Hepatocyte (in vitro differentiated cells): ENCODE measurements around the gene ITPKC. TPM values are rescaled to one million over a fixed set of nuclear protein-coding genes. Genes with fewer than 3 reads are reported as not detected.

Source experiments
- DNase-seq: peaks from one replicate; pipeline ENCODE4 v3.0.0-alpha.2; 2016; ENCODE audit warnings: low spot score
- H2AFZ ChIP-seq: fragments of 200-600 bp; sonication (generic); 2 replicates; pipeline ENCODE4 v1.6.0; 2016; ENCODE audit warnings: antibody characterized with exemption, mild to moderate bottlenecking
- H3K27ac ChIP-seq: fragments of 200-600 bp; sonication (generic); 2 replicates; pipeline ENCODE4 v1.5.1; 2016; ENCODE audit warnings: mild to moderate bottlenecking
- H3K27me3 ChIP-seq: fragments of 200-600 bp; sonication (generic); 2 replicates; pipeline ENCODE4 v1.6.1; 2016
- H3K36me3 ChIP-seq: fragments of 200-600 bp; sonication (generic); replicated peaks from 2 replicates; pipeline ENCODE4 v1.5.1; 2016; ENCODE audit warnings: low read depth; ENCODE audit not compliant: insufficient read depth
- H3K4me1 ChIP-seq: fragments of 200-600 bp; sonication (generic); 2 replicates; pipeline ENCODE4 v1.5.1; 2016; ENCODE audit warnings: mild to moderate bottlenecking, moderate library complexity; ENCODE audit not compliant: insufficient read depth
- H3K4me2 ChIP-seq: fragments of 200-600 bp; sonication (generic); 2 replicates; pipeline ENCODE4 v1.6.0; 2016
- H3K4me3 ChIP-seq: fragments of 200-600 bp; sonication (generic); 2 replicates; pipeline ENCODE4 v1.5.1; 2016; ENCODE audit warnings: mild to moderate bottlenecking
- H3K79me2 ChIP-seq: fragments of 200-600 bp; sonication (generic); 2 replicates; pipeline ENCODE4 v1.6.0; 2017; ENCODE audit warnings: mild to moderate bottlenecking
- H3K9me2 ChIP-seq: fragments of 200-600 bp; sonication (generic); replicated peaks from 2 replicates; pipeline ENCODE4 v1.6.0; 2017; ENCODE audit warnings: mild to moderate bottlenecking; ENCODE audit not compliant: insufficient read depth
- H3K9me3 ChIP-seq: fragments of 200-600 bp; sonication (generic); 2 replicates; pipeline ENCODE4 v1.5.1; 2016; ENCODE audit warnings: low read depth, mild to moderate bottlenecking
- H4K20me1 ChIP-seq: fragments of 200-600 bp; sonication (generic); 2 replicates; pipeline ENCODE4 v1.6.0; 2016; ENCODE audit warnings: mild to moderate bottlenecking; ENCODE audit not compliant: insufficient read depth, poor library complexity, severe bottlenecking
- EZH2 ChIP-seq: fragments of 200-600 bp; sonication (generic); IDR thresholded peaks from 2 replicates; pipeline ENCODE4 v1.6.1; 2016; ENCODE audit warnings: antibody characterized with exemption, mild to moderate bottlenecking, borderline replicate concordance
- EZH2phosphoT487 ChIP-seq: fragments of 200-600 bp; sonication (generic); IDR thresholded peaks from one replicate; pipeline ENCODE4 v1.6.1; 2018; ENCODE audit warnings: antibody characterized with exemption, mild to moderate bottlenecking, low read depth, moderate library complexity; ENCODE audit not compliant: unreplicated experiment, severe bottlenecking
- WGBS: methylation state at CpG from one replicate; pipeline ENCODE4 v1.1.6; 2016; ENCODE audit warnings: low lambda C conversion rate; ENCODE audit errors: missing lambda C conversion rate; 5-methylcytosine and 5-hydroxymethylcytosine counted together
- polyA plus RNA-seq: library from polyadenylated mRNA; unstranded; fragments of >200 nt; fragmentation: Nextera tagmentation; extraction: Ambion mirVana; gene quantifications from 2 replicates; pipeline ENCODE4 v1.2.1, GENCODE V29; 2016
- total RNA-seq: library from RNA; depleted of rRNA; stranded (reverse); fragments of >200 nt; gene quantifications from 2 replicates; pipeline ENCODE4 v1.2.3, GENCODE V29; 2014
- TF ChIP-seq, protein P1 (sequence below): fragments of 200-600 bp; sonication (generic); IDR thresholded peaks from 2 replicates; pipeline ENCODE4 v1.5.1; 2016; ENCODE audit warnings: antibody characterized with exemption, mild to moderate bottlenecking; ENCODE audit not compliant: poor library complexity

ITPKC gene
- total and polyA plus RNA-seq, 2 experiments from 2014 or later: 52.9 to 75.8 TPM

- TF ChIP-seq EZH2 (no peak), EZH2phosphoT487 (no peak)
- TF ChIP-seq, protein P1, sequence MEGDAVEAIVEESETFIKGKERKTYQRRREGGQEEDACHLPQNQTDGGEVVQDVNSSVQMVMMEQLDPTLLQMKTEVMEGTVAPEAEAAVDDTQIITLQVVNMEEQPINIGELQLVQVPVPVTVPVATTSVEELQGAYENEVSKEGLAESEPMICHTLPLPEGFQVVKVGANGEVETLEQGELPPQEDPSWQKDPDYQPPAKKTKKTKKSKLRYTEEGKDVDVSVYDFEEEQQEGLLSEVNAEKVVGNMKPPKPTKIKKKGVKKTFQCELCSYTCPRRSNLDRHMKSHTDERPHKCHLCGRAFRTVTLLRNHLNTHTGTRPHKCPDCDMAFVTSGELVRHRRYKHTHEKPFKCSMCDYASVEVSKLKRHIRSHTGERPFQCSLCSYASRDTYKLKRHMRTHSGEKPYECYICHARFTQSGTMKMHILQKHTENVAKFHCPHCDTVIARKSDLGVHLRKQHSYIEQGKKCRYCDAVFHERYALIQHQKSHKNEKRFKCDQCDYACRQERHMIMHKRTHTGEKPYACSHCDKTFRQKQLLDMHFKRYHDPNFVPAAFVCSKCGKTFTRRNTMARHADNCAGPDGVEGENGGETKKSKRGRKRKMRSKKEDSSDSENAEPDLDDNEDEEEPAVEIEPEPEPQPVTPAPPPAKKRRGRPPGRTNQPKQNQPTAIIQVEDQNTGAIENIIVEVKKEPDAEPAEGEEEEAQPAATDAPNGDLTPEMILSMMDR: no peak
- Histone ChIP-seq H4K20me1 (no peaks in the 10 kb centered on the region), H3K4me1 (no peaks in the 10 kb centered on the region), H3K27me3 (no peaks in the 10 kb centered on the region), H3K9me2 (no peaks in the 10 kb centered on the region), H3K9me3 (no peaks in the 10 kb centered on the region), H3K4me2 (no peak overlapping the region), H2AFZ (no peak overlapping the region), H3K27ac (no peak overlapping the region), H3K36me3 (no peaks in the 10 kb centered on the region), H3K79me2 (no peaks in the 10 kb centered on the region), H3K4me3 (no peak overlapping the region)
- 90% methylated on average over 9 of the region's 9 CpGs for WGBS
- DNase-seq: no peak
Observed at GRCh38 chr19:40737102-40737644, 20.3 kb downstream of the ITPKC start.

GRCh38 chr19:40739030-40739839 lies 22.3 kb downstream of the ITPKC start:
- 93% methylated on average over 22 of the region's 22 CpGs for WGBS
- Histone ChIP-seq H3K36me3 (no peaks in the 10 kb centered on the region), H3K9me2 (no peaks in the 10 kb centered on the region), H3K4me1 (no peaks in the 10 kb centered on the region), H3K27me3 (no peaks in the 10 kb centered on the region), H3K9me3 (no peaks in the 10 kb centered on the region), H4K20me1 (no peaks in the 10 kb centered on the region), H3K79me2 (no peaks in the 10 kb centered on the region), H2AFZ (no peak overlapping the region), H3K4me3 (no peak overlapping the region), H3K4me2 (no peak overlapping the region), H3K27ac (no peak overlapping the region)
- no peak for TF ChIP-seq EZH2phosphoT487
- TF ChIP-seq EZH2: no peak
- TF ChIP-seq, protein P1: no peak
- DNase-seq: no peak

GRCh38 chr19:40739871-40740703 lies 23.2 kb downstream of the ITPKC start:
- Histone ChIP-seq H3K27me3 (no peaks in the 10 kb centered on the region), H3K27ac (peak overlapping the region; percentile 68), H3K79me2 (no peaks in the 10 kb centered on the region), H3K4me3 (no peak overlapping the region), H3K9me2 (no peaks in the 10 kb centered on the region), H3K36me3 (no peaks in the 10 kb centered on the region), H4K20me1 (no peaks in the 10 kb centered on the region), H3K4me1 (peaks cover 7% of the 10 kb centered on the region), H2AFZ (no peak overlapping the region), H3K9me3 (no peaks in the 10 kb centered on the region), H3K4me2 (no peak overlapping the region)
- DNase-seq: no peak
- no peak for TF ChIP-seq EZH2
- TF ChIP-seq EZH2phosphoT487: no peak
- TF ChIP-seq, protein P1: no peak
- WGBS: 90% methylated on average over 16 of the region's 16 CpGs
